ENCODE data around the gene ZFAND6.
"Not testable (repeated sequence)": the region's sequence is repeated elsewhere in the genome, so short reads cannot be mapped to it uniquely, and the experiment has no call there.

The ZFAND6 gene

DNA sequence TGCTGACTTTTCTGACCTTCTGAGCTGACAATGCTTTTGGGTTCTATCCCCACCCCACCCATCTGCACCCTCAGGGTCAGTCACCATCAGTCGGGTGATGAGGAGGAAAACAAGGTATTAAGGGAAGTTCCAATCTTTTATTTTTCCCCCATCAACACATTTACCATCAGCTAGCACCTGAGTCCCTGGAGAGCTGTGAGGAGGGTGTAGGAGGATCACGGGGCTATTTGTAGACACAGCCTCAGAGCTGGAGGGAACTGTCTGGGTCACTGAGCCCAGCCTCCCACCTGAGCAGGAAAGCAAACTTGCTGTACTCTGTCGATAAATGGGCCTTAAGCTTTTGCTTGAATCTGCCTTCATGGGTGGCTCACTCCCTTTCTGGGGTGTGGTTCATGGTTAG is 24.8 kb upstream of the ZFAND6 start:
- DNase-seq (ENCODE audit: low read depth): no peak
- H3K4me3 ChIP-seq (ENCODE audit: control insufficient read depth, low read depth, low read length): no peak overlapping the region
- TF ChIP-seq, protein P1, sequence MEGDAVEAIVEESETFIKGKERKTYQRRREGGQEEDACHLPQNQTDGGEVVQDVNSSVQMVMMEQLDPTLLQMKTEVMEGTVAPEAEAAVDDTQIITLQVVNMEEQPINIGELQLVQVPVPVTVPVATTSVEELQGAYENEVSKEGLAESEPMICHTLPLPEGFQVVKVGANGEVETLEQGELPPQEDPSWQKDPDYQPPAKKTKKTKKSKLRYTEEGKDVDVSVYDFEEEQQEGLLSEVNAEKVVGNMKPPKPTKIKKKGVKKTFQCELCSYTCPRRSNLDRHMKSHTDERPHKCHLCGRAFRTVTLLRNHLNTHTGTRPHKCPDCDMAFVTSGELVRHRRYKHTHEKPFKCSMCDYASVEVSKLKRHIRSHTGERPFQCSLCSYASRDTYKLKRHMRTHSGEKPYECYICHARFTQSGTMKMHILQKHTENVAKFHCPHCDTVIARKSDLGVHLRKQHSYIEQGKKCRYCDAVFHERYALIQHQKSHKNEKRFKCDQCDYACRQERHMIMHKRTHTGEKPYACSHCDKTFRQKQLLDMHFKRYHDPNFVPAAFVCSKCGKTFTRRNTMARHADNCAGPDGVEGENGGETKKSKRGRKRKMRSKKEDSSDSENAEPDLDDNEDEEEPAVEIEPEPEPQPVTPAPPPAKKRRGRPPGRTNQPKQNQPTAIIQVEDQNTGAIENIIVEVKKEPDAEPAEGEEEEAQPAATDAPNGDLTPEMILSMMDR (IDR thresholded peaks at IDR 0.05; ENCODE audit: control insufficient read depth, insufficient read depth, low read depth, low read length, missing control alignments): no peak

DNA sequence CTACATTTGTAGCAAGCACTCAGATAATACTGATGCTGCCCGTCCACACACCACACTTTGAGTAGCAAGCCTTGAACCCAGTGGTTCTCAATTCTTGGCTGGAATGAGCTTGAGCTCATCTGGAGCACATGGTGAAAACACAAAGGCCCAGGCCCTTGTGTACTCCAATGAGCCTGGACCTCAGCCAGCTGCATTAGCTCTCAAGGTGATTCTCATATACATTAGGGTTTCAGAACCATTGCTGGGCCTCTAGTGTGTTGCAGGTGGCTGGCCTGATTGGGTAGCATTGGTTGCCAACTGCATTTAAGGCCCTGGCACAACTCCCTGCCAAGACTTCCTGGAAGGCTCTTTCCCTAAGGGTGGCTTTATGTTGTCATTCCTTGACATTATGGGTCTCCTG is 23.4 kb upstream of the ZFAND6 start:
- H3K4me3 ChIP-seq (ENCODE audit: control insufficient read depth, low read depth, low read length): no peak overlapping the region
- no peak for DNase-seq (ENCODE audit: low read depth)
- TF ChIP-seq, protein P1 (IDR thresholded peaks at IDR 0.05; ENCODE audit: control insufficient read depth, insufficient read depth, low read depth, low read length, missing control alignments): no peak

DNA sequence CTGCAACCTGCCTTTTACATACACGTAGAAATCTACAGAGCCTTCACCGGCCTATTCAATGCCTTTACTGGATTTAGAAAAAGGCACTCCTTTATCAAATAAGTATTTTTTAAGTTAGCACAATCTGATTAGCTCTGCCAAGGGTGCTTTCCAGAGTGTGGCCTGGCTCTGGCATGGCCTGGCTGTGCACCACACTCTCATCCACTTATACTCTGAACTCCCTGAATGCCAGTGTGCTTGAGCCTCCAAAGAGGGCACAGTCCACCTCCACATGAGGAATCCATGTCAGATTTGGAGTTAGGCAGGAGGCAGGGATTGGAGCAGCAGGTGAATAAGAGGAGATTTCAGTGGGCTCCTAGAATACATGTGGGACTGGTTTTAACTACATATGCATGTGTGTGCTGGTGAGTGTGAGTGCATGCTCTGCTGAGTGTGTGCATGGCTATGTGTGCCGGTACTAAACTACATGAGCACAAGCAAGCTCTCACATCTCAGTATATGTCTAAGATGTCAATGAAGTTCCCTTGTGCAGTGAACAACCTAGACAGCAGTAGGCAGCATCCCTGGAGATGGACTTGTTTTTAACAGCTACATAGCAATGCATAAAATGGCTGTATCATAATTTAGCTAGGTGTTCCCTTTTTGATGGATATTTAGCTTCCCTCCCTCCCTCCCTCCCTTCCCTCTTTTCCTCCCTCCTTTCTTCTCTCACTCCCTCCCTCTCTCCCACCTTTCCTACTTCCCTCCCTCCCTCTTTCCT is 17.8 kb upstream of the ZFAND6 start:
- TF ChIP-seq, protein P1 (IDR thresholded peaks at IDR 0.05; ENCODE audit: control insufficient read depth, insufficient read depth, low read depth, low read length, missing control alignments): no peak

GRCh38 chr15:80042568-80042967 is 16.9 kb upstream of the ZFAND6 start:
- DNase-seq (ENCODE audit: low read depth): no peak
- H3K4me3 ChIP-seq (ENCODE audit: control insufficient read depth, low read depth, low read length): no peak overlapping the region
- TF ChIP-seq, protein P1 (IDR thresholded peaks at IDR 0.05; ENCODE audit: control insufficient read depth, insufficient read depth, low read depth, low read length, missing control alignments): no peak

More for the DNA sequence above, 17.8 kb upstream of the ZFAND6 start:
- no peak overlapping the region for H3K4me3 ChIP-seq (ENCODE audit: control insufficient read depth, low read depth, low read length)
- DNase-seq (ENCODE audit: low read depth): no peak

GRCh38 chr15:80045219-80045618 is 14.3 kb upstream of the ZFAND6 start:
- not testable (repeated sequence) for H3K4me3 ChIP-seq (ENCODE audit: control insufficient read depth, low read depth, low read length); DNase-seq (ENCODE audit: low read depth)

GRCh38 chr15:80049046-80049445 is 10.4 kb upstream of the ZFAND6 start:
- TF ChIP-seq, protein P1 (IDR thresholded peaks at IDR 0.05; ENCODE audit: control insufficient read depth, insufficient read depth, low read depth, low read length, missing control alignments): no peak
- DNase-seq (ENCODE audit: low read depth): no peak

GRCh38 chr15:80052597-80053304 is 6.7 kb upstream of the ZFAND6 start:
- TF ChIP-seq, protein P1 (IDR thresholded peaks at IDR 0.05; ENCODE audit: control insufficient read depth, insufficient read depth, low read depth, low read length, missing control alignments): no peak
- no peak overlapping the region for H3K4me3 ChIP-seq (ENCODE audit: control insufficient read depth, low read depth, low read length)
- DNase-seq (ENCODE audit: low read depth): no peak

More at GRCh38 chr15:80049046-80049445, 10.4 kb upstream of the ZFAND6 start:
- H3K4me3 ChIP-seq (ENCODE audit: control insufficient read depth, low read depth, low read length): no peak overlapping the region

Data from AG09309 (cell line).